Ishikawa (cell line): ENCODE measurements around the gene MTOR.

Experiments
- CEBPB ChIP-seq: IDR thresholded peaks from 2 replicates; pipeline ENCODE4 v1.6.1; 2012
- CREB1 ChIP-seq: IDR thresholded peaks from 2 replicates; pipeline ENCODE4 v1.6.1; 2012; ENCODE audit warnings: low read depth
- EGR1 ChIP-seq: IDR thresholded peaks from 2 replicates; pipeline ENCODE4 v1.6.1; 2012
- EP300 ChIP-seq: IDR thresholded peaks from 2 replicates; pipeline ENCODE4 v1.6.1; 2012; ENCODE audit warnings: borderline replicate concordance
- FOXM1 ChIP-seq: IDR thresholded peaks from 2 replicates; pipeline ENCODE4 v1.6.1; 2012; ENCODE audit warnings: low read depth, borderline replicate concordance
- NFIC ChIP-seq: IDR thresholded peaks from 2 replicates; pipeline ENCODE4 v1.6.1; 2012
- RAD21 ChIP-seq: IDR thresholded peaks from 2 replicates; pipeline ENCODE4 v1.6.1; 2012; ENCODE audit warnings: low read depth
- TAF1 ChIP-seq: IDR thresholded peaks from 2 replicates; pipeline ENCODE4 v1.6.1; 2012; ENCODE audit warnings: low read depth, mild to moderate bottlenecking
- TCF12 ChIP-seq: IDR thresholded peaks from 2 replicates; pipeline ENCODE4 v1.6.1; 2012; ENCODE audit warnings: low read depth
- TEAD4 ChIP-seq: IDR thresholded peaks from 2 replicates; pipeline ENCODE4 v1.6.1; 2012
- YY1 ChIP-seq: IDR thresholded peaks from 2 replicates; pipeline ENCODE4 v1.6.1; 2012; ENCODE audit warnings: low read depth
- ZBTB7A ChIP-seq: IDR thresholded peaks from 2 replicates; pipeline ENCODE4 v1.6.1; 2012; ENCODE audit warnings: low read depth
- TF ChIP-seq, protein P1 (sequence below): IDR thresholded peaks from 2 replicates; pipeline ENCODE4 v1.6.1; 2012; ENCODE audit warnings: low read depth, mild to moderate bottlenecking
- TF ChIP-seq, protein P2 (sequence below): IDR thresholded peaks from 2 replicates; pipeline ENCODE4 v1.6.1; 2012
- TF ChIP-seq, protein P3 (sequence below): IDR thresholded peaks from 2 replicates; pipeline ENCODE4 v1.6.1; 2012

MTOR gene

DNA sequence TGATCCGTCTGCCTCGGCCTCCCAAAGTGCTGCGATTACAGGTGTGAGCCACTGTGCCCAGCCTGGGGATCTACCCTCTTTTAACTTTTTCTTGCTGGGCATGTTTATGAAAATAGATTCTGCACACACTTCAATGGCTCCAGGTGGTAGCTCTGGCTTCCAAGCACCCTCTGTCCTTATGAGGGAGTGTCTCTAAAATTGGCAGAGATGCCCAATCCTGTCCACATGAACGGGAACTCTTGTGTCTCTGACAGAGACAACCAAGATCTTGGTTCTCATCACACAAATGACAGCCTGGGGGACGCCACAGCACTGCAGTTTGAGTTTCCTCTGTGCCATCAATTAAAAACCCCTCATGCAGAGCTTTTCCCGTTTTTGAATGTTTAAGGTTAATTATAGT lies 116.6 kb downstream of the MTOR start:
- no peak for TF ChIP-seq TAF1
- no peak for TF ChIP-seq EGR1
- TF ChIP-seq, protein P1, sequence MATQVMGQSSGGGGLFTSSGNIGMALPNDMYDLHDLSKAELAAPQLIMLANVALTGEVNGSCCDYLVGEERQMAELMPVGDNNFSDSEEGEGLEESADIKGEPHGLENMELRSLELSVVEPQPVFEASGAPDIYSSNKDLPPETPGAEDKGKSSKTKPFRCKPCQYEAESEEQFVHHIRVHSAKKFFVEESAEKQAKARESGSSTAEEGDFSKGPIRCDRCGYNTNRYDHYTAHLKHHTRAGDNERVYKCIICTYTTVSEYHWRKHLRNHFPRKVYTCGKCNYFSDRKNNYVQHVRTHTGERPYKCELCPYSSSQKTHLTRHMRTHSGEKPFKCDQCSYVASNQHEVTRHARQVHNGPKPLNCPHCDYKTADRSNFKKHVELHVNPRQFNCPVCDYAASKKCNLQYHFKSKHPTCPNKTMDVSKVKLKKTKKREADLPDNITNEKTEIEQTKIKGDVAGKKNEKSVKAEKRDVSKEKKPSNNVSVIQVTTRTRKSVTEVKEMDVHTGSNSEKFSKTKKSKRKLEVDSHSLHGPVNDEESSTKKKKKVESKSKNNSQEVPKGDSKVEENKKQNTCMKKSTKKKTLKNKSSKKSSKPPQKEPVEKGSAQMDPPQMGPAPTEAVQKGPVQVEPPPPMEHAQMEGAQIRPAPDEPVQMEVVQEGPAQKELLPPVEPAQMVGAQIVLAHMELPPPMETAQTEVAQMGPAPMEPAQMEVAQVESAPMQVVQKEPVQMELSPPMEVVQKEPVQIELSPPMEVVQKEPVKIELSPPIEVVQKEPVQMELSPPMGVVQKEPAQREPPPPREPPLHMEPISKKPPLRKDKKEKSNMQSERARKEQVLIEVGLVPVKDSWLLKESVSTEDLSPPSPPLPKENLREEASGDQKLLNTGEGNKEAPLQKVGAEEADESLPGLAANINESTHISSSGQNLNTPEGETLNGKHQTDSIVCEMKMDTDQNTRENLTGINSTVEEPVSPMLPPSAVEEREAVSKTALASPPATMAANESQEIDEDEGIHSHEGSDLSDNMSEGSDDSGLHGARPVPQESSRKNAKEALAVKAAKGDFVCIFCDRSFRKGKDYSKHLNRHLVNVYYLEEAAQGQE: no peak
- TF ChIP-seq TEAD4: no peak
- no peak for TF ChIP-seq CREB1
- TF ChIP-seq RAD21: no peak
- TF ChIP-seq YY1: no peak
- no peak for TF ChIP-seq NFIC

DNA sequence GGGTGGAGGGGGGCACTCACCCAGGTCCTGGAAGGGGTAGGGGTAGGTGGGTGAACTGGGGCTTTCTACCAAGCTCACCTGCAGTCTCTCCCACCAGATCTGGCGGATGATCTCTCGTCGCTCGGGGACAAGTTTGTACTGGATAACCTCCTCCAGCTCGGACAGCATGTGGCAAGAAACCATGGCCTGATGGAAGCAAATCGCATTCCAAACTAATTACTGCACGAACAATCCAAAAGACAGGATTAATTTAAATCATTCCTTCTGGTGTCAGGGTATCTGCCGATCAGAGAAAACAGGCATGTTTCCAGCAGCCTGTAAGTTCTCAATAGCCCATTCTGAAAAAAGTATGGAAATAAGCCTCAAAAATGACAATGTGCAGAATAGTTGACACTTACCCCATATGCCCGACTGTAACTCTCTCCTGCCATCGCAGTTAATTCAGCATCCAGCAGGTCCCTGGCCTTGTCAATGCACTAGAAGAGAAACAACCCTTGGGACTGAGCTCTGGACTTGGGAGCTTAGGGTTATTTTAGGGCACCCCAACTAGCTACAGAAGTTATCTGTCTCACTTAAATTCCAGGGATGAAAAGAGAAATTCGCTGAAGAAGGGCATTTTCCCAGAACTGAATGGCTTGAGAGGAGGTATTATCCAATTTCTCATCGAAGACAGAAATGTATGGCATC lies 117.6 kb downstream of the MTOR start:
- no peak for TF ChIP-seq CEBPB
- no peak for TF ChIP-seq FOXM1
- TF ChIP-seq TCF12: no peak
- TF ChIP-seq CREB1: no peak
- TF ChIP-seq EP300: no peak
- no peak for TF ChIP-seq TAF1
- TF ChIP-seq NFIC: no peak
- TF ChIP-seq, protein P2, sequence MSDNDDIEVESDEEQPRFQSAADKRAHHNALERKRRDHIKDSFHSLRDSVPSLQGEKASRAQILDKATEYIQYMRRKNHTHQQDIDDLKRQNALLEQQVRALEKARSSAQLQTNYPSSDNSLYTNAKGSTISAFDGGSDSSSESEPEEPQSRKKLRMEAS: no peak
- TF ChIP-seq EGR1: no peak
- TF ChIP-seq RAD21: no peak
- TF ChIP-seq ZBTB7A: no peak

DNA sequence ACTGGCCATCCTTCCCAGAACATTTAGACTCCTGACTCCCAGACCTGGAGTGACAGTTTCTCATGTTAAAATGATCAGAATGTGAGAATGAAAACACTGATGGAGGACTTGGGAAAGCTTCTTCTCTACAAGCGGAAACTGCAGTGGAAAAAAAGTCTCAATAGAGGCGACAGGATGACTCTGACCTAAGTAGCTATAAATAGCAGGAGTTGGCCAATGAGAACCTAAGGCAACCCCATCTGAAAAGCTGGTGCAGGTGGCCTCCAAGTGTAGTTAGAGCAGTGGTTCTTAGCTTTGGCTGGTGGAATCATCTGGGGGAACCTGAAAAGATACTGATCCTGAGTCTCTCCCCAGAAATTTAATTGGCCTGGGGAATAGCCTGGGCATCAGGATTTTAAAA lies 118.4 kb downstream of the MTOR start:
- TF ChIP-seq, protein P3, sequence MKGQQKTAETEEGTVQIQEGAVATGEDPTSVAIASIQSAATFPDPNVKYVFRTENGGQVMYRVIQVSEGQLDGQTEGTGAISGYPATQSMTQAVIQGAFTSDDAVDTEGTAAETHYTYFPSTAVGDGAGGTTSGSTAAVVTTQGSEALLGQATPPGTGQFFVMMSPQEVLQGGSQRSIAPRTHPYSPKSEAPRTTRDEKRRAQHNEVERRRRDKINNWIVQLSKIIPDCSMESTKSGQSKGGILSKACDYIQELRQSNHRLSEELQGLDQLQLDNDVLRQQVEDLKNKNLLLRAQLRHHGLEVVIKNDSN: no peak
- TF ChIP-seq, protein P2: no peak
- TF ChIP-seq CREB1: no peak
- no peak for TF ChIP-seq ZBTB7A
- no peak for TF ChIP-seq TEAD4
- no peak for TF ChIP-seq YY1

DNA sequence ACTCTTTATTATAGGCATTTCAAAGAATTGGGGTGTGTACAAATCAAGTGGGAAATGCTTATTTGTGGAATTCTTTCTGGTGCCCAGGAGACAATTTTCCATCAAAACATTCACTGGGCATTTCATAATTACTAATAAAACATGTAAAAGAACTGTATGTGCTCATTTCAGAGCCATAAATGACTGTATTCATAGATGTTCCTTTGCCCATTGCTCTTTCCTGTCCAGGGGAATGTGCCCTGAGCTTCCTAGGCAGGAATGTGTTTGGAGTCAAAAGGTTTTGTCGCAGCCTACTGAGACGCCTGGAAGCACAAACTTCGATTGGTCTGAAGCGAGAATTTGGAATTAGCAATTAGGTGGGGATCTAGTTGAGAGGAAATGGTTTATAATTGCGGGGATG lies 119.0 kb downstream of the MTOR start:
- TF ChIP-seq NFIC (no peak), EP300 (no peak)
- TF ChIP-seq, protein P1: no peak

DNA sequence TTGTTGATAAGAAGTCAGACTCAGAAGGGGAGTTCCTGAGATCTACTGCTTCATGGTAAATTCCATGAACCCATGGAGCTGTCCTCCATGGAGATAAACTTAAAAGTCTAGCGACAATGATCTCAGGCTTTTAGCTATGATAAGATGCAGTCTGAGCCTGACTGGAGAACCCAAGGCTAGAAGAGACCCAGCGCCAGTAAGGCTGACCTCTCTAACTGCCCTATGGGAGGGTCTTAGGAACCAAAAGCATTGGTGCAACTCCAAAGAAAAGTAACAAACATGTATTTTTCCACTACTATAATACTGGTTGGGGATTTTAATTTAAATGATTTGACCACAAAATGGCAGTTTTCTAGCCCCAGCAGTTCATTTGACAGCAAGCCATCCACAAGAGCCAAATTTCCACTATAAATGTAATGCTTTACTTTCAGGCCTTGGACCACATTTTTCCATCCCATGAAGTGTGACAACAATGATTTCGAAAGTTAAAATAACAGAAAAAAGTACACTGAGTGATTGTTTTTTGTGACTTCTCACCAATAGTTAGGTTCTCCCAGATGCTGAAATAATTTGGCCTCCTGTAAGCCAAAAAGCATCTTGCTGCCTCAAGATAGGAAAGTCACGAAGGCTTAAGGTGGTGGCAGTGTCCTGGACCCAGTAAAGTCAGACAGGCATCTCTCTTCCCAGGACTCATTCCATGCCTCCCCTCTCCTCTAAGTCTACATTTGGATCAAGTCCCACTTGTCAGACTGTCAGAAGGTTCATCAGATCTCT lies 119.5 kb downstream of the MTOR start:
- TF ChIP-seq YY1: no peak

DNA sequence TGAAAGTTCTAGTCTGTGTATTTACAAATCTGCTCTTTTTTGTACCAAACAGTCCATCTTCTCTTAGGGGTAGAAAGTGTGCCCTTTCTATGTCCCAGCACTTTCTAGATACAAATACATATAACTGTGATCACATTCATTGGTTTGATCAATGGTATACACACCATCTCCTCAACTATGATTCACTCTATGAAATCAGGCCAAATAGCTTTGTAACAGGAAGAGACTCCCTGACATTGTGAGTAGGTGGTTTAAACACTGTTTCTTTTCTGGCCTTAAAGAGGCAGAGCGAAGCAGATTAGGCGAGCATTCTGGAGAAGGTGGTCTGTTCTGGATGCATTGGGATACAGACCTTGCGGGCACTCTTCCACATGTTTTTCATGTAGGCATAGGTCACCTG lies 123.4 kb downstream of the MTOR start:
- no peak for TF ChIP-seq RAD21
- no peak for TF ChIP-seq EP300
- no peak for TF ChIP-seq NFIC
- no peak for TF ChIP-seq CEBPB
- TF ChIP-seq TAF1: no peak
- no peak for TF ChIP-seq TCF12
- TF ChIP-seq, protein P3: no peak
- TF ChIP-seq, protein P1: no peak
- TF ChIP-seq, protein P2: no peak
- TF ChIP-seq ZBTB7A: no peak
- TF ChIP-seq EGR1: no peak
- TF ChIP-seq TEAD4: no peak
- TF ChIP-seq FOXM1: no peak
